CD14-positive monocyte (primary cell): ENCODE data around the gene CNOT6. TPM values are rescaled to one million over a fixed set of nuclear protein-coding genes. Genes with fewer than 3 reads are reported as not detected.

Experiments used
- DNase-seq, 3 donors: peaks; one replicate each; pipeline ENCODE4 v3.0.0-alpha.2; 2011 to 2022
- H2AFZ ChIP-seq: 2 replicates; pipeline ENCODE4 v1.6.0; 2012; ENCODE audit warnings: mild to moderate bottlenecking, low read depth, low read length, inconsistent platforms; ENCODE audit not compliant: insufficient read depth, poor library complexity, severe bottlenecking
- H3K27ac ChIP-seq, 2 donors: 1 replicate in 1 of 2; 2 replicates in 1 of 2; pipeline ENCODE4 v1.5.1; 2012 to 2013; ENCODE audit warnings: low read length in 2 of 2, control low read depth in 1 of 2, inconsistent platforms in 1 of 2, low read depth in 1 of 2, mild to moderate bottlenecking in 1 of 2
- H3K27me3 ChIP-seq, 2 donors: one replicate each; pipeline versions ENCODE4 v1.6.0 to v1.6.1; 2011 to 2013; ENCODE audit warnings: low read length in 2 of 2; ENCODE audit not compliant: control insufficient read depth in 2 of 2, insufficient read depth in 2 of 2
- H3K36me3 ChIP-seq, 2 donors: replicated peaks in 1 of 2; 1 replicate in 1 of 2; 2 replicates in 1 of 2; pipeline versions ENCODE4 v1.5.1 to v1.6.1; 2012 to 2013; ENCODE audit warnings: low read length in 2 of 2, control low read depth in 1 of 2, inconsistent platforms in 1 of 2, mild to moderate bottlenecking in 1 of 2; ENCODE audit not compliant: insufficient read depth in 2 of 2, control insufficient read depth in 1 of 2
- H3K4me1 ChIP-seq, 2 donors: 1 replicate in 1 of 2; 2 replicates in 1 of 2; pipeline versions ENCODE4 v1.5.1 to v1.6.1; 2012 to 2013; ENCODE audit warnings: low read length in 2 of 2, control low read depth in 1 of 2, inconsistent platforms in 1 of 2, mild to moderate bottlenecking in 1 of 2, moderate library complexity in 1 of 2; ENCODE audit not compliant: insufficient read depth in 2 of 2, control insufficient read depth in 1 of 2
- H3K4me2 ChIP-seq: replicated peaks from 2 replicates; pipeline ENCODE3; 2012; ENCODE audit warnings: low read length, moderate library complexity, mild to moderate bottlenecking; ENCODE audit not compliant: poor library complexity, severe bottlenecking; ENCODE audit errors: extremely low read depth
- H3K4me3 ChIP-seq, 3 experiments: fragments of 200-600 bp in 1 of 3; sonication (generic) in 1 of 3; replicated peaks in 1 of 3; 1 replicate in 2 of 3; 2 replicates in 1 of 3; pipeline ENCODE4 v1.5.1; 2011 to 2013; ENCODE audit warnings: low read length in 3 of 3, mild to moderate bottlenecking in 3 of 3, control low read depth in 2 of 3, low read depth in 2 of 3, inconsistent platforms in 1 of 3, moderate library complexity in 1 of 3
- H3K79me2 ChIP-seq: 2 replicates; pipeline ENCODE4 v1.6.0; 2012; ENCODE audit warnings: mild to moderate bottlenecking, control low read depth, inconsistent platforms, low read length, moderate library complexity; ENCODE audit not compliant: insufficient read depth
- H3K9ac ChIP-seq: 2 replicates; pipeline ENCODE4 v1.6.0; 2017; ENCODE audit warnings: low read length, mild to moderate bottlenecking; ENCODE audit not compliant: insufficient read depth, poor library complexity, severe bottlenecking
- H3K9me3 ChIP-seq, 2 donors: replicated peaks in 1 of 2; 1 replicate in 1 of 2; 2 replicates in 1 of 2; pipeline versions ENCODE4 v1.5.1 to v1.6.1; 2012 to 2013; ENCODE audit warnings: low read length in 2 of 2, control low read depth in 1 of 2; ENCODE audit not compliant: control insufficient read depth in 1 of 2, insufficient read depth in 1 of 2
- H4K20me1 ChIP-seq: 2 replicates; pipeline ENCODE4 v1.6.0; 2012; ENCODE audit warnings: mild to moderate bottlenecking, low read length, control low read depth, moderate library complexity; ENCODE audit not compliant: insufficient read depth
- H3K27ac Mint-ChIP-seq, 7 donors: one replicate each; pipeline ENCODE4 v1.8.0; 2020; ENCODE audit warnings: mild to moderate bottlenecking in 7 of 7, mixed read lengths in 7 of 7, moderate library complexity in 6 of 7, inconsistent platforms in 2 of 7
- H3K27me3 Mint-ChIP-seq, 3 donors: one replicate each; pipeline ENCODE4 v1.8.0; 2021 to 2022; ENCODE audit warnings: low read depth in 3 of 3, mild to moderate bottlenecking in 3 of 3, mixed read lengths in 3 of 3, moderate library complexity in 3 of 3, inconsistent platforms in 1 of 3
- H3K36me3 Mint-ChIP-seq, 2 donors: one replicate each; pipeline ENCODE4 v1.8.0; 2020; ENCODE audit warnings: mixed read lengths in 2 of 2, inconsistent platforms in 1 of 2, mild to moderate bottlenecking in 1 of 2
- H3K4me1 Mint-ChIP-seq: one replicate; pipeline ENCODE4 v1.8.0; 2020; ENCODE audit warnings: mild to moderate bottlenecking, mixed read lengths
- H3K4me3 Mint-ChIP-seq, 2 donors: one replicate each; pipeline ENCODE4 v1.8.0; 2020; ENCODE audit warnings: mild to moderate bottlenecking in 2 of 2, mixed read lengths in 2 of 2, moderate library complexity in 1 of 2
- H3K9me3 Mint-ChIP-seq, 7 donors: one replicate each; pipeline ENCODE4 v1.8.0; 2020 to 2022; ENCODE audit warnings: mixed read lengths in 7 of 7, mild to moderate bottlenecking in 6 of 7, moderate library complexity in 6 of 7, inconsistent platforms in 2 of 7
- CTCF ChIP-seq: fragments of 200-600 bp; IDR thresholded peaks from one replicate; pipeline ENCODE4 v1.8.0; 2022; ENCODE audit warnings: antibody characterized with exemption, mild to moderate bottlenecking
- WGBS: methylation state at CpG from one replicate; pipeline ENCODE4 v1.1.5; 2013; ENCODE audit warnings: missing lambda C conversion rate; ENCODE audit not compliant: insufficient coverage; 5-methylcytosine and 5-hydroxymethylcytosine counted together
- intact Hi-C, 2 donors: fragments of 100-400 bp; cut with micrococcal nuclease; formaldehyde crosslinking; loops; one replicate each; pipeline versions ENCODE4 v1.15.0 to v1.15.1; 2023
- polyA plus RNA-seq, 3 donors: library from polyadenylated mRNA; depleted of rRNA in 1 of 3; unstranded in 2 of 3; stranded (reverse) in 1 of 3; fragments of 300-500 nt in 2 of 3; fragments of >200 nt in 1 of 3; fragmentation: Illumina TruSeq in 2 of 3; gene quantifications; 1 replicate in 2 of 3; 2 replicates in 1 of 3; pipeline ENCODE4 v1.2.3, GENCODE V29; 2012 to 2021

The CNOT6 gene
- polyA plus RNA-seq, 3 donors, result 4.8 to 9.5 (median 7.7) TPM

- Histone ChIP-seq H2AFZ (no peak overlapping the region), H3K4me2 (no peak overlapping the region), H3K27ac (no peak overlapping the region), H3K4me1 (no peaks in the 10 kb centered on the region), H3K79me2 (no peaks in the 10 kb centered on the region), H3K36me3 (no peaks in the 10 kb centered on the region), H3K9me3 (no peaks in the 10 kb centered on the region), H3K4me3 (no peak overlapping the region), H4K20me1 (no peaks in the 10 kb centered on the region), H3K27me3 (no peaks in the 10 kb centered on the region), H3K9ac (no peak overlapping the region)
- peaks cover 0 to 5% (median 3%) of the 10 kb centered on the region in 3 donors for H3K27me3 Mint-ChIP-seq
- no peak overlapping the region for H3K4me3 Mint-ChIP-seq
- intact Hi-C loops, result no loop called here
- no peaks in the 10 kb centered on the region for H3K36me3 Mint-ChIP-seq
- no peaks in the 10 kb centered on the region for H3K9me3 Mint-ChIP-seq
- DNase-seq, result no peak
- 92% methylated on average over 24 of the region's 26 CpGs for WGBS
- H3K4me1 Mint-ChIP-seq, result no peaks in the 10 kb centered on the region
- TF ChIP-seq CTCF, result no peak
- H3K27ac Mint-ChIP-seq, result no peak overlapping the region
Observed at GRCh38 chr5:180608572-180609310, 114.6 kb downstream of the CNOT6 start.

GRCh38 chr5:180609386-180609785, 115.2 kb downstream of the CNOT6 start:
- Histone ChIP-seq H4K20me1 (no peaks in the 10 kb centered on the region), H3K4me2 (no peak overlapping the region), H2AFZ (no peak overlapping the region), H3K27me3 (no peaks in the 10 kb centered on the region), H3K27ac (no peak overlapping the region), H3K9me3 (no peaks in the 10 kb centered on the region), H3K4me1 (no peaks in the 10 kb centered on the region), H3K9ac (no peak overlapping the region), H3K79me2 (no peaks in the 10 kb centered on the region), H3K4me3 (no peak overlapping the region), H3K36me3 (no peaks in the 10 kb centered on the region)
- intact Hi-C loops, result no loop called here
- no peak for DNase-seq
- WGBS, result 91% methylated on average over 8 of the region's 15 CpGs
- no peaks in the 10 kb centered on the region for H3K36me3 Mint-ChIP-seq
- no peak for TF ChIP-seq CTCF
- H3K9me3 Mint-ChIP-seq, result no peaks in the 10 kb centered on the region
- no peak overlapping the region for H3K27ac Mint-ChIP-seq
- H3K4me3 Mint-ChIP-seq, result no peak overlapping the region
- H3K4me1 Mint-ChIP-seq, result no peaks in the 10 kb centered on the region
- H3K27me3 Mint-ChIP-seq, result peaks cover 0 to 5% (median 3%) of the 10 kb centered on the region in 3 donors
